PC-3 (cell line): ENCODE data around the gene OR10C1. TPM values are rescaled to one million over a fixed set of nuclear protein-coding genes. Genes with fewer than 3 reads are reported as not detected.
A peak's percentile ranks its signal among the peaks of the same experiment; 100 is the strongest.

Source experiments
- ATAC-seq: fragments of 200-7000 bp; cut with Tn5 transposase; 2 replicates; pipeline ENCODE4 v1.9.1; 2020; ENCODE audit warnings: mild to moderate bottlenecking, moderate library complexity
- BruUV-seq: library from RNA; stranded (reverse); fragments of 400-500 nt; replicated peaks from 2 replicates; lab custom pipeline; 2021; lab: Mats Ljungman, UMichigan
- CTCF ChIA-PET: fragments of 300-600 bp; sonication (Branson Sonifier 250); formaldehyde crosslinking; loops from one replicate; lab custom pipeline; 2022; ENCODE audit warnings: antibody characterized with exemption; lab: Charles Lee
- POLR2A ChIA-PET: fragments of 300-600 bp; sonication (Branson Sonifier 250); formaldehyde crosslinking; loops from one replicate; lab custom pipeline; 2022; ENCODE audit warnings: antibody characterized with exemption; ENCODE audit not compliant: unreplicated experiment; lab: Charles Lee
- DNase-seq: peaks from one replicate; pipeline ENCODE4 v3.0.0-alpha.2; 2015
- H2AFZ ChIP-seq: fragments of 300-600 bp; sonication (generic); 2 replicates; pipeline ENCODE4 v1.6.0; 2016; ENCODE audit warnings: antibody characterized with exemption, low read length
- H3F3A ChIP-seq: fragments of 300-600 bp; sonication (generic); one replicate; pipeline ENCODE4 v1.6.0; 2017; ENCODE audit warnings: antibody characterized with exemption, low read length, control low read depth, mild to moderate bottlenecking; ENCODE audit not compliant: unreplicated experiment
- H3K27ac ChIP-seq: fragments of 300-600 bp; sonication (generic); 2 replicates; pipeline ENCODE4 v1.5.1; 2016; ENCODE audit warnings: mild to moderate bottlenecking, low read length
- H3K27me3 ChIP-seq: fragments of 300-600 bp; sonication (generic); 2 replicates; pipeline ENCODE4 v1.6.1; 2016; ENCODE audit warnings: low read length, mixed read lengths
- H3K36me3 ChIP-seq: fragments of 300-600 bp; sonication (generic); 2 replicates; pipeline ENCODE4 v1.6.1; 2016; ENCODE audit warnings: low read depth, mixed run types, low read length, mixed read lengths
- H3K4me1 ChIP-seq: fragments of 300-600 bp; sonication (generic); 2 replicates; pipeline ENCODE4 v1.5.1; 2016; ENCODE audit warnings: low read length; ENCODE audit not compliant: insufficient read depth
- H3K4me2 ChIP-seq: fragments of 300-600 bp; sonication (generic); 2 replicates; pipeline ENCODE4 v1.6.0; 2016; ENCODE audit warnings: low read length
- H3K4me3 ChIP-seq: fragments of 300-600 bp; sonication (generic); 2 replicates; pipeline ENCODE4 v1.5.1; 2016; ENCODE audit warnings: mild to moderate bottlenecking, low read length, mixed read lengths
- H3K79me2 ChIP-seq: fragments of 300-600 bp; sonication (generic); 2 replicates; pipeline ENCODE4 v1.6.1; 2017; ENCODE audit warnings: low read length, mixed read lengths
- H3K9ac ChIP-seq: fragments of 300-600 bp; sonication (generic); 2 replicates; pipeline ENCODE4 v1.6.0; 2016; ENCODE audit warnings: mild to moderate bottlenecking, low read length
- H3K9me2 ChIP-seq: fragments of 300-600 bp; sonication (generic); replicated peaks from 2 replicates; pipeline ENCODE4 v1.6.1; 2016; ENCODE audit warnings: mixed run types, low read length, mixed read lengths
- H3K9me3 ChIP-seq: fragments of 300-600 bp; sonication (generic); 2 replicates; pipeline ENCODE4 v1.6.1; 2016; ENCODE audit warnings: low read length, mixed read lengths
- H4K20me1 ChIP-seq: fragments of 300-600 bp; sonication (generic); 2 replicates; pipeline ENCODE4 v1.6.1; 2016; ENCODE audit warnings: low read length, mixed read lengths
- EZH2 ChIP-seq: fragments of 300-600 bp; sonication (generic); IDR thresholded peaks from one replicate; pipeline ENCODE4 v1.6.1; 2017; ENCODE audit warnings: antibody characterized with exemption, mild to moderate bottlenecking, low read length; ENCODE audit not compliant: unreplicated experiment
- EZH2phosphoT487 ChIP-seq: fragments of 300-600 bp; sonication (generic); IDR thresholded peaks from 2 replicates; pipeline ENCODE4 v1.6.1; 2018; ENCODE audit warnings: mild to moderate bottlenecking, antibody characterized with exemption, low read length, borderline replicate concordance
- intact Hi-C: fragments of 100-400 bp; cut with micrococcal nuclease; formaldehyde crosslinking; loops from 2 replicates; pipeline ENCODE4 v1.9.0; 2023
- total RNA-seq: library from RNA; depleted of rRNA; stranded (reverse); fragments of >200 nt; gene quantifications from 2 replicates; pipeline ENCODE4 v1.2.3, GENCODE V29; 2014
- TF ChIP-seq, protein P1 (sequence below): fragments of 300-600 bp; sonication (generic); conservative IDR thresholded peaks from 2 replicates; pipeline ENCODE4 v1.5.1; 2017; ENCODE audit warnings: antibody characterized with exemption, low read depth, mild to moderate bottlenecking, low read length

The OR10C1 gene
- total RNA-seq, 1 experiment from 2014 or later: not detected

DNA sequence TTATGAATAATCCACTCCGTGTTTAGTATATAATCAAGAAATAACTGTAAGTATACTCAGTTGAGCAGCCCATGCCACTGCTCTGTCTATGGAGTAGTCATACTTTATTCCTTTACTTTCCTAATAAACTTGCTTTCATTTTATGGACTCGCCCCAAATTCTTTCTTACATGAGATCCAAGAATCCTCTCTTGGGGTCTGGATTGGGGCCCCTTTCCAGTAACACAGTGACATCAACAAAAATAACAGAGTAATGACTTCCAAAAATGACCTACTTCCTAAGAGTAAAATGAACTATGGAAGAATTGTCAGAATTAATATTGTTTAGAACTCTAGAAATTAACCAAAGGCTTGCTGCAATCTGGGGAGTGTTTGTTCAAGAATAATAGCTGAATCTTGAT is 26.7 kb downstream of the OR10C1 start:
- Histone ChIP-seq H3K4me1 (peaks cover 16% of the 10 kb centered on the region), H3F3A (no peaks in the 10 kb centered on the region), H3K4me3 (no peak overlapping the region), H3K9ac (no peak overlapping the region), H2AFZ (no peak overlapping the region), H4K20me1 (no peaks in the 10 kb centered on the region), H3K27me3 (peaks cover 25% of the 10 kb centered on the region; the same call in 1 of the 2 replicates), H3K36me3 (no peaks in the 10 kb centered on the region), H3K79me2 (no peaks in the 10 kb centered on the region), H3K9me2 (no peaks in the 10 kb centered on the region), H3K4me2 (no peak overlapping the region), H3K9me3 (no peaks in the 10 kb centered on the region), H3K27ac (no peak overlapping the region)
- no peak for TF ChIP-seq EZH2
- TF ChIP-seq, protein P1, sequence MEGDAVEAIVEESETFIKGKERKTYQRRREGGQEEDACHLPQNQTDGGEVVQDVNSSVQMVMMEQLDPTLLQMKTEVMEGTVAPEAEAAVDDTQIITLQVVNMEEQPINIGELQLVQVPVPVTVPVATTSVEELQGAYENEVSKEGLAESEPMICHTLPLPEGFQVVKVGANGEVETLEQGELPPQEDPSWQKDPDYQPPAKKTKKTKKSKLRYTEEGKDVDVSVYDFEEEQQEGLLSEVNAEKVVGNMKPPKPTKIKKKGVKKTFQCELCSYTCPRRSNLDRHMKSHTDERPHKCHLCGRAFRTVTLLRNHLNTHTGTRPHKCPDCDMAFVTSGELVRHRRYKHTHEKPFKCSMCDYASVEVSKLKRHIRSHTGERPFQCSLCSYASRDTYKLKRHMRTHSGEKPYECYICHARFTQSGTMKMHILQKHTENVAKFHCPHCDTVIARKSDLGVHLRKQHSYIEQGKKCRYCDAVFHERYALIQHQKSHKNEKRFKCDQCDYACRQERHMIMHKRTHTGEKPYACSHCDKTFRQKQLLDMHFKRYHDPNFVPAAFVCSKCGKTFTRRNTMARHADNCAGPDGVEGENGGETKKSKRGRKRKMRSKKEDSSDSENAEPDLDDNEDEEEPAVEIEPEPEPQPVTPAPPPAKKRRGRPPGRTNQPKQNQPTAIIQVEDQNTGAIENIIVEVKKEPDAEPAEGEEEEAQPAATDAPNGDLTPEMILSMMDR: no peak
- no peak for TF ChIP-seq EZH2phosphoT487
- no TSS peak for BruUV-seq
- DNase-seq (no peak), ATAC-seq (no peak)
- CTCF ChIA-PET: no interaction called here
- intact Hi-C loops: no loop called here
- POLR2A ChIA-PET: no interaction called here

DNA sequence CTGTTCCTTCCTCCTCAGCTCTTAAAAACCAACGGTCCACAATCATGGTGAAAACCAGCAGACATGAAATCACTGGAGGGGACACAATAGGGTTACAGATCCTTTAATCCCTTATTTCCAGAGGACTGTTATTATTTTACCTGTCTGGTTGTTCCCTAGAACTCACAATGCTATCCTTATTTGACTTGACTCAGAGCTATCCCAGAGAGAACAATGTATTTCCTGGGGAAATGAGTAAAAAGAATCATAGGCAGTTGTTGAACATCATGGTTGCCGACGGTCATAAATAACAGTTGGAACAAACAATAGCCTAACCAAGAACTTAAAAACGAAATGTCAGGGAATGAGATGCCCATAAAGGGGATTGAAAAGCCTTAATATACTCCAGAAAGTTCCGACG is 27.1 kb downstream of the OR10C1 start:
- no peaks in the 10 kb centered on the region for H3F3A ChIP-seq
- DNase-seq: peak; percentile 26
- H3K9ac ChIP-seq: no peak overlapping the region
- peaks cover 16% of the 10 kb centered on the region for H3K4me1 ChIP-seq
- no peak overlapping the region for H3K4me3 ChIP-seq
- H3K36me3 ChIP-seq: no peaks in the 10 kb centered on the region
- BruUV-seq: no TSS peak
- no peak for ATAC-seq
- no peak overlapping the region for H3K4me2 ChIP-seq
- ChIA-PET POLR2A (no interaction called here), CTCF (no interaction called here)
- intact Hi-C loops: no loop called here
- H3K27ac ChIP-seq: no peak overlapping the region
- peaks cover 23% of the 10 kb centered on the region for H3K27me3 ChIP-seq
- H4K20me1 ChIP-seq: no peaks in the 10 kb centered on the region
- H3K9me2 ChIP-seq: no peaks in the 10 kb centered on the region
- TF ChIP-seq EZH2phosphoT487 (no peak), EZH2 (no peak)
- no peak overlapping the region for H2AFZ ChIP-seq
- H3K9me3 ChIP-seq: no peaks in the 10 kb centered on the region
- no peaks in the 10 kb centered on the region for H3K79me2 ChIP-seq

DNA sequence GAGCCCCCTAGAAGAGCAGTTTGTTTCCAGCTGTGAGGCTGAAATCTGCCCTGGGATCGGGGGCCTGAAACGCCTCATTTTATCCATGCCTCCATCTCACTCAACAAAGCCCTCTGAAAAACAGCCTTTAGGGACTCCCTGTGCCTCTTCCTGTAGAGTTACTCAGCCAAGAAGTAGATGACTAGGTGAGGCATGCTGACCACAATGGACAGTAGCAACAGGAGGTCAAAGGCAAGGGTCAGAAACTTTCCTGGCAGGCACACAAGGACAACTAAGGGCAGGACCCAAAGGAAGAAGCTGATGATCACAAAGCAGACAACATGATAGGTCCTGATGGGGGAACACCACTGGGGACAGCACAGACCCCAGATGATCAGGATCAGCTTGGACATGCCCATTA is 35.9 kb downstream of the OR10C1 start:
- Histone ChIP-seq H3K9me2 (no peaks in the 10 kb centered on the region), H3K79me2 (no peaks in the 10 kb centered on the region), H3K9ac (no peak overlapping the region), H3K4me1 (no peaks in the 10 kb centered on the region), H4K20me1 (no peaks in the 10 kb centered on the region), H3K27me3 (peaks cover 26% of the 10 kb centered on the region), H3K4me2 (no peak overlapping the region), H3K36me3 (no peaks in the 10 kb centered on the region), H3K9me3 (no peaks in the 10 kb centered on the region), H2AFZ (no peak overlapping the region), H3K27ac (no peak overlapping the region), H3F3A (no peaks in the 10 kb centered on the region), H3K4me3 (no peak overlapping the region)
- DNase-seq: no peak
- no TSS peak for BruUV-seq
- TF ChIP-seq EZH2: no peak
- no peak for TF ChIP-seq EZH2phosphoT487
- TF ChIP-seq, protein P1: no peak
- no peak for ATAC-seq
- intact Hi-C loops: no loop called here
- ChIA-PET POLR2A (no interaction called here), CTCF (no interaction called here)
